ENCODE results near the gene S100A13. TPM values are rescaled to one million over a fixed set of nuclear protein-coding genes. Genes with fewer than 3 reads are reported as not detected.

Gene S100A13
- total RNA-seq, 1 donor from 2014 or later, result 89.7 TPM

GRCh38 chr1:153647346-153647714 is 20.0 kb upstream of the S100A13 start:
- Histone ChIP-seq H3K36me3 (peaks cover 32 to 46% of the 10 kb centered on the region in 2 donors), H3K27ac (no peak overlapping the region), H3K4me3 (no peak overlapping the region), H3K27me3 (no peaks in the 10 kb centered on the region), H3K4me1 (peaks cover 5 to 10% of the 10 kb centered on the region in 2 donors), H3K9me3 (no peaks in the 10 kb centered on the region)
- intact Hi-C loops (cut with DNase I), result no loop called here
- no peak for DNase-seq (ENCODE audit: low spot score in 2 of 2)
- TF ChIP-seq CTCF (IDR thresholded peaks at IDR 0.05), result no peak

- Histone ChIP-seq H3K9me3 (no peaks in the 10 kb centered on the region), H3K36me3 (peaks cover 36 to 51% of the 10 kb centered on the region in 2 donors), H3K4me1 (peaks cover 5 to 10% of the 10 kb centered on the region in 2 donors), H3K4me3 (no peak overlapping the region), H3K27me3 (no peaks in the 10 kb centered on the region), H3K27ac (no peak overlapping the region)
- intact Hi-C loops (cut with DNase I), result no loop called here
- TF ChIP-seq CTCF (IDR thresholded peaks at IDR 0.05), result no peak
- no peak for DNase-seq (ENCODE audit: low spot score in 2 of 2)
These were observed 19.5 kb upstream of the S100A13 start for GRCh38 chr1:153646672-153647345.

- Histone ChIP-seq H3K9me3 (no peaks in the 10 kb centered on the region), H3K36me3 (peaks cover 61 to 81% of the 10 kb centered on the region in 2 donors), H3K4me3 (no peak overlapping the region), H3K4me1 (peaks cover 0 to 3% of the 10 kb centered on the region in 2 donors), H3K27me3 (no peaks in the 10 kb centered on the region), H3K27ac (peak overlapping the region; percentile 14 to 15)
- no peak for TF ChIP-seq CTCF (IDR thresholded peaks at IDR 0.05)
- intact Hi-C loops (cut with DNase I), result no loop called here
- no peak for DNase-seq (ENCODE audit: low spot score in 2 of 2)
These were observed 16.5 kb upstream of the S100A13 start for GRCh38 chr1:153643816-153644215.

GRCh38 chr1:153643100-153643499 is 15.8 kb upstream of the S100A13 start:
- peaks cover 0 to 3% of the 10 kb centered on the region in 2 donors for H3K4me1 ChIP-seq
- TF ChIP-seq CTCF (IDR thresholded peaks at IDR 0.05), result no peak

GRCh38 chr1:153642161-153642560 is 14.9 kb upstream of the S100A13 start:
- Histone ChIP-seq H3K27me3 (no peaks in the 10 kb centered on the region), H3K27ac (no peak overlapping the region), H3K36me3 (peaks cover 70 to 98% of the 10 kb centered on the region in 2 donors), H3K4me1 (peaks cover 0 to 3% of the 10 kb centered on the region in 2 donors), H3K9me3 (no peaks in the 10 kb centered on the region), H3K4me3 (no peak overlapping the region)
- no peak for DNase-seq (ENCODE audit: low spot score in 2 of 2)
- intact Hi-C loops (cut with DNase I), result no loop called here
- no peak for TF ChIP-seq CTCF (IDR thresholded peaks at IDR 0.05)

More at GRCh38 chr1:153643100-153643499, 15.8 kb upstream of the S100A13 start:
- no peak for DNase-seq (ENCODE audit: low spot score in 2 of 2)
- H3K27me3 ChIP-seq, result no peaks in the 10 kb centered on the region
- H3K9me3 ChIP-seq, result no peaks in the 10 kb centered on the region
- H3K4me3 ChIP-seq, result no peak overlapping the region
- no peak overlapping the region for H3K27ac ChIP-seq
- H3K36me3 ChIP-seq, result peaks cover 69 to 88% of the 10 kb centered on the region in 2 donors
- intact Hi-C loops (cut with DNase I), result no loop called here

Data from ascending aorta (tissue), 2 donors.